Hematopoietic multipotent progenitor cell treated with erythropoietin and hydrocortisone succinate and interleukin-3 and kit ligand, for 15 days (in vitro differentiated cells): ENCODE results near the gene BTBD2.
A peak's percentile ranks its signal among the peaks of the same experiment; 100 is the strongest.

Experiments
- DNase-seq: peaks from one replicate; pipeline ENCODE4 v3.0.0-alpha.2; 2015; ENCODE audit warnings: low spot score

BTBD2 gene

GRCh38 chr19:2015608-2015950, at the start of gene BTBD2:
Gene BTBD2, minus strand, starts transcription at chr19:2015714. Its CDS starts 11 bp downstream, at chr19:2015703.
- DNase-seq: peak; percentile 30

GRCh38 chr19:2064788-2065524, 49.4 kb upstream of the BTBD2 start:
- no peak for DNase-seq

GRCh38 chr19:2064395-2064787, 48.9 kb upstream of the BTBD2 start:
- no peak for DNase-seq

- no peak for DNase-seq
These were observed 48.3 kb upstream of the BTBD2 start for GRCh38 chr19:2063824-2064223.

- no peak for DNase-seq
These were observed 47.3 kb upstream of the BTBD2 start for GRCh38 chr19:2062770-2063169.

GRCh38 chr19:2062389-2062729, 46.8 kb upstream of the BTBD2 start:
- DNase-seq: no peak

- DNase-seq: peak; percentile 100
These were observed 46.2 kb upstream of the BTBD2 start for GRCh38 chr19:2061495-2062388.

- no peak for DNase-seq
These were observed 45.5 kb upstream of the BTBD2 start for GRCh38 chr19:2060884-2061494.

- peak; percentile 58 for DNase-seq
These were observed 44.1 kb upstream of the BTBD2 start for GRCh38 chr19:2059422-2060201.

- DNase-seq: no peak
These were observed 43.3 kb upstream of the BTBD2 start for GRCh38 chr19:2058570-2059421.

- no peak for DNase-seq
These were observed 42.3 kb upstream of the BTBD2 start for GRCh38 chr19:2057484-2058469.

GRCh38 chr19:2056837-2057192, 41.3 kb upstream of the BTBD2 start:
- no peak for DNase-seq

GRCh38 chr19:2055931-2056836, 40.7 kb upstream of the BTBD2 start:
- DNase-seq: no peak

- DNase-seq: no peak
These were observed 39.2 kb upstream of the BTBD2 start for GRCh38 chr19:2054763-2055162.

GRCh38 chr19:2053601-2054389, 38.3 kb upstream of the BTBD2 start:
- DNase-seq: no peak

GRCh38 chr19:2051773-2052704, 36.5 kb upstream of the BTBD2 start:
- DNase-seq: no peak
